ENCODE measurements around the gene OBSL1.

- TF ChIP-seq CTCF (IDR thresholded peaks at IDR 0.05) = no peak
- TF ChIP-seq POLR2A (IDR thresholded peaks at IDR 0.05) = no peak
Observed at GRCh38 chr2:219603771-219604170, 32.4 kb upstream of the OBSL1 start.
